Esophagus muscularis mucosa (tissue), 3 donors: ENCODE results near the gene NXPE3.

Experiments
- POLR2A ChIP-seq: fragments of 450-650 bp; IDR thresholded peaks from one replicate; pipeline ENCODE4 v1.6.1; 2017; ENCODE audit warnings: antibody characterized with exemption, moderate library complexity, mild to moderate bottlenecking, low read depth
- POLR2AphosphoS5 ChIP-seq, 2 donors: sonication (generic); formaldehyde crosslinking; IDR thresholded peaks; one replicate each; pipeline ENCODE4 v1.6.1; 2017; ENCODE audit warnings: antibody characterized with exemption in 2 of 2
- TF ChIP-seq, protein P1 (sequence below), 3 experiments: fragments of 200-600 bp in 2 of 3; fragments of 450-650 bp in 1 of 3; sonication (generic) in 2 of 3; IDR thresholded peaks; one replicate each; pipeline ENCODE4 v1.5.1; 2017 to 2019; ENCODE audit warnings: antibody characterized with exemption in 3 of 3, mild to moderate bottlenecking in 2 of 3, moderate library complexity in 1 of 3

DNA sequence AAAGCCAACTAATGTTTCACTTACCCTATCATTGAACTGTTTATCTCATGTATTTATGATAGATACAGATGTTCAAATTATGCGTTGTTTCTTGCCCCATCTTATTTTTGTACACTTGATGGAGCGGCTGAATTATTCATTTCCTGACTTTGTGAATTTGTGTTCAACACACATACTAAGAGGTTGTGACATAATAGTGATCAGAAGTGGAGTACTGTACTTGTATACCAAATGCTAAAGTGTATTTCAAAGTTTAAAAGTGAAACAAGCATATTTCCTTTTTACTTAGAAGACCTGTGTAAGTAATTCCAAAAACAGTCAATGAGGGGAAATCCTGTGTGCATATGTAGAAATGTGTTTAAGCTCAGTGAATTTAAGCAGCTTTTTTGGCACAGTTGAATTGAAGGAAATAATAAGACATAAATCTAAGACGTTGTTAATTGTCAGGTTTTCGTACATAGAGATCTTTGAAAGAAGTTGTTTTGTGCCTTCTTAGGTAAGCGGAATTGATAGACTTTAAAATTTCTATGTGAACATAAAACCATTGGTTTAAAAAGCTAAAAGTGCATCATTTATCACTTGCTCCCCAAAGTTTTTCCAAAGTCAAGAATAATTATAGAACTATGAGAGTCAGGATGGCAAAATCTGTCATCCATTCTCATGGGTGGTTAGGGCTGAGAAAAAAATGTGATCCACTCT lies 72.2 kb downstream of the NXPE3 start:
- TF ChIP-seq, protein P1, sequence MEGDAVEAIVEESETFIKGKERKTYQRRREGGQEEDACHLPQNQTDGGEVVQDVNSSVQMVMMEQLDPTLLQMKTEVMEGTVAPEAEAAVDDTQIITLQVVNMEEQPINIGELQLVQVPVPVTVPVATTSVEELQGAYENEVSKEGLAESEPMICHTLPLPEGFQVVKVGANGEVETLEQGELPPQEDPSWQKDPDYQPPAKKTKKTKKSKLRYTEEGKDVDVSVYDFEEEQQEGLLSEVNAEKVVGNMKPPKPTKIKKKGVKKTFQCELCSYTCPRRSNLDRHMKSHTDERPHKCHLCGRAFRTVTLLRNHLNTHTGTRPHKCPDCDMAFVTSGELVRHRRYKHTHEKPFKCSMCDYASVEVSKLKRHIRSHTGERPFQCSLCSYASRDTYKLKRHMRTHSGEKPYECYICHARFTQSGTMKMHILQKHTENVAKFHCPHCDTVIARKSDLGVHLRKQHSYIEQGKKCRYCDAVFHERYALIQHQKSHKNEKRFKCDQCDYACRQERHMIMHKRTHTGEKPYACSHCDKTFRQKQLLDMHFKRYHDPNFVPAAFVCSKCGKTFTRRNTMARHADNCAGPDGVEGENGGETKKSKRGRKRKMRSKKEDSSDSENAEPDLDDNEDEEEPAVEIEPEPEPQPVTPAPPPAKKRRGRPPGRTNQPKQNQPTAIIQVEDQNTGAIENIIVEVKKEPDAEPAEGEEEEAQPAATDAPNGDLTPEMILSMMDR (IDR thresholded peaks at IDR 0.05), result no peak
- TF ChIP-seq POLR2AphosphoS5 (IDR thresholded peaks at IDR 0.05), result no peak
- TF ChIP-seq POLR2A, result no peak
